Measurements from ENCODE around the gene SEC63.

- TF ChIP-seq POLR2A (IDR thresholded peaks at IDR 0.05; ENCODE audit: low read length) (no peak), GATA1 (IDR thresholded peaks at IDR 0.05; ENCODE audit: low read depth, low read length) (no peak)
Observed at GRCh38 chr6:107827541-107827940, 130.5 kb downstream of the SEC63 start.

Data from erythroblast (primary cell).